ENCODE results near the gene C17orf50. TPM values are rescaled to one million over a fixed set of nuclear protein-coding genes. Genes with fewer than 3 reads are reported as not detected.

Gene C17orf50
- total RNA-seq, 4 donors from 2014 or later, result not detected

DNA sequence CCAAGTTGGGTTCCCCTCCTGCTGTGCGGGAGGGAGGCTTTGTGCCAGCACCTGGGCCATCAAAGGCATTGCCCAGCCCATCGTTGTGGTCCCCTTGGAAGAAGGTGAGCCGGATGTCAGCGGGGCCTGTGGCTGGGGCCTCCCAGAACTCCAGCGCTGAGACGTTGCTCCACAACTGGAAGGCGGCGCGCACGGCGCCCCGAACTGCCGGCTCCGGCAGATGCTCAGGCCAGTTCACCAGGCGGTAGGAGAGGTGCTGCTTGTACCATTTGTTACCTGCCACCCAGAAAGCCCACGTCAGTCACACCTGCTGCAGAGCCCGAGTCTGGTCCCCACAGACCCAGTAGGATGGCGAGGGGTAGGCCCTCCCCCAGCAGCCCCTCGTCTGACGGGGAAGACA is 12.4 kb downstream of the C17orf50 start:
- DNase-seq (ENCODE audit: low spot score) (no peak), ATAC-seq (ENCODE audit: low FRiP score) (no peak)
- TF ChIP-seq, protein P1, sequence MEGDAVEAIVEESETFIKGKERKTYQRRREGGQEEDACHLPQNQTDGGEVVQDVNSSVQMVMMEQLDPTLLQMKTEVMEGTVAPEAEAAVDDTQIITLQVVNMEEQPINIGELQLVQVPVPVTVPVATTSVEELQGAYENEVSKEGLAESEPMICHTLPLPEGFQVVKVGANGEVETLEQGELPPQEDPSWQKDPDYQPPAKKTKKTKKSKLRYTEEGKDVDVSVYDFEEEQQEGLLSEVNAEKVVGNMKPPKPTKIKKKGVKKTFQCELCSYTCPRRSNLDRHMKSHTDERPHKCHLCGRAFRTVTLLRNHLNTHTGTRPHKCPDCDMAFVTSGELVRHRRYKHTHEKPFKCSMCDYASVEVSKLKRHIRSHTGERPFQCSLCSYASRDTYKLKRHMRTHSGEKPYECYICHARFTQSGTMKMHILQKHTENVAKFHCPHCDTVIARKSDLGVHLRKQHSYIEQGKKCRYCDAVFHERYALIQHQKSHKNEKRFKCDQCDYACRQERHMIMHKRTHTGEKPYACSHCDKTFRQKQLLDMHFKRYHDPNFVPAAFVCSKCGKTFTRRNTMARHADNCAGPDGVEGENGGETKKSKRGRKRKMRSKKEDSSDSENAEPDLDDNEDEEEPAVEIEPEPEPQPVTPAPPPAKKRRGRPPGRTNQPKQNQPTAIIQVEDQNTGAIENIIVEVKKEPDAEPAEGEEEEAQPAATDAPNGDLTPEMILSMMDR (IDR thresholded peaks at IDR 0.05), result no peak

DNA sequence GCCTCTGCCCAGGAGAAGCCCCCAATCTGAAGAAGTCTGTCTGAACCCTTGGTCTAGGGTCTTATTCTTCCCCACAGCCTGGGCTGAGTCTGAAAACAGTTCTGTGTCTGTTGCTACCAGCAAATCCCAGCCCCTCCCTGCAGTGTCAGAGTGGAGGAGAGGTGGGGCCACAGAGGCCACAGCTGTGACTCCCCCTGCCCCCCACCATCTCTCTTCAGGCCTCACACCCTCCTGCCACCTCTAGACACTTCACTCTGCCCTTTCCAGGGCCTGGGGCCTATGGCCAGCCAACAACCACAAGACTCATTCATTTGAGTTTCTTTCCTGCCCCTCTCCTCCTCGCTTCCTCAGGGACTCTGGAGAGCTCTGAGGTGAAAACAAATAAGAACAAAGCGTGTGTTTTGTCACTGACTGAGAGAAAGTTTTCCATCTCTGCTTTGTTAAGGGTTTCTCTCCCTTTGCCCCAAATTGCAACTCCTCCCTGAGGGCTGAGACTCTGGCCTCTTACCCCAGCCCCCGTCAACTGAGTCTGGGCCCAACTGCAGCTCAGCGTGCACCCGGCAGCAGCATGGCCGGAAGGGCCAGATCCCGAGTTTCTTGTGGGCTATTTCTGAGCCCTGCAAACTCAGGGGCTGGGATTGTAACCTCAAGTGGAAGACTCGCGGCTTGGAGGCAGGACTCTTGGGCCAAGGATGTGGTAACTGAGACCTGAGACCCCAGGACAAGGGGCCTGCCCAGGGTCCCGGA is 13.2 kb downstream of the C17orf50 start:
- ATAC-seq (ENCODE audit: low FRiP score) (peak; percentile 17), DNase-seq (ENCODE audit: low spot score) (no peak)
- TF ChIP-seq, protein P1 (IDR thresholded peaks at IDR 0.05), result no peak

DNA sequence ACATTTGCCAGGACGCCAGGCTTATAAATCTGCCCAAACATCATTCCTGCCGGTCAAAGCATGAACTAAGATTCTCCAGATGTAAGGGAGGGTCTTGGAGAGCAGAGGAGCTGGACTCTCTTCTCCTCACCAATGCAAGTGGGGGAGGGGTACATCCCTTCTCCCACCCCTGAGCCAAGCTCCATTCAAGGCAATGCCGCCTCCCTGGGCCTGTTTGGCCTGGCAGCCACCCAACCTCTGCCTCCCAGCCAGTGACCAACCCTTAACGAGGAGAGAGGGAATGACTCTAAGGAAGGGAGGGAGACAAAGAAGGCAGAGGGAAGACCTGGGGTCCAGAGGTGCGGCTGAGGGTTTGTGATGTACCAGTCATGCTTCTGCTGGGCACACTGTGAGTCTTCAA is 13.8 kb downstream of the C17orf50 start:
- ATAC-seq (ENCODE audit: low FRiP score) (peak; percentile 51), DNase-seq (ENCODE audit: low spot score) (no peak)
- TF ChIP-seq, protein P1 (IDR thresholded peaks at IDR 0.05), result no peak

DNA sequence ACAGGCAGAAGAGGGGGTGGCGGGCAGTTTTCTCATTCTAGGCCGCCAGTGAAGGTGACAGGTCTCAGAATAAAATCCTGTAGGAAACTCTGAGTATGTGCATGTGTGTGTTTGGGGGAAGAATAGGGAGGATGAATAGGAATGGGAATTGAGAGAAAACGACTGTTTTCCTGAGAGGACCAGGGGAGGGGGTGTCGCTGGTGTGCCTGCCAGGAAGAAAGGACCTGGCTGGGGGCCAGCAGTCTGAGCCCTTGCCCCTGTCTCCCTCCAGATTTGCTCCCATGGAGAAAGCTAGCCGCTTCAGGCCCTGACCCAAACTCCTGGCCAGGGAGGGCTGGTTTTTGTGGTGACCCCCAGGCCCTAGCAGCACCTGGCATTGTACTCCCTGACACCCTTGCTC is 14.4 kb downstream of the C17orf50 start:
- ATAC-seq (ENCODE audit: low FRiP score) (no peak), DNase-seq (ENCODE audit: low spot score) (no peak)
- TF ChIP-seq, protein P1 (IDR thresholded peaks at IDR 0.05), result no peak

DNA sequence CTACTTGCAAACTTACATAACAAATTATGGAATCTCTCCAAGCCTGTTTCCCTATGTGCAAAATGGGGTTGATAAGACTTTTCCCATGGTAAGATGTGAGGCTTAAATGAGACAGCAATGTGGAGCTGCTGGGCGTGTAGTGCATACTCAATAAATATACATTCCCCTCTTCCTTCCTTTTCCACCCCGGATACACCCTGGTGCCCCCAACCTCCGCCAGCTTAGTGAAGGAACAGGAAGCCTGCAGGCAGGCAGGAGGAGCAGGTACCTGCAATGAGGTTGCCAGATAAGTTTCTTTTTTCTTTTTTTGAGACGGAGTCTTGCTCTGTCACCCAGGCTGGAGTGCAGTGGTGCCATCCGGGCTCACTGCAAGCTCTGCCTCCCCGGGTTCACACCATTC is 14.9 kb downstream of the C17orf50 start:
- TF ChIP-seq, protein P1 (IDR thresholded peaks at IDR 0.05), result no peak
- DNase-seq (ENCODE audit: low spot score) (no peak), ATAC-seq (ENCODE audit: low FRiP score) (no peak)

DNA sequence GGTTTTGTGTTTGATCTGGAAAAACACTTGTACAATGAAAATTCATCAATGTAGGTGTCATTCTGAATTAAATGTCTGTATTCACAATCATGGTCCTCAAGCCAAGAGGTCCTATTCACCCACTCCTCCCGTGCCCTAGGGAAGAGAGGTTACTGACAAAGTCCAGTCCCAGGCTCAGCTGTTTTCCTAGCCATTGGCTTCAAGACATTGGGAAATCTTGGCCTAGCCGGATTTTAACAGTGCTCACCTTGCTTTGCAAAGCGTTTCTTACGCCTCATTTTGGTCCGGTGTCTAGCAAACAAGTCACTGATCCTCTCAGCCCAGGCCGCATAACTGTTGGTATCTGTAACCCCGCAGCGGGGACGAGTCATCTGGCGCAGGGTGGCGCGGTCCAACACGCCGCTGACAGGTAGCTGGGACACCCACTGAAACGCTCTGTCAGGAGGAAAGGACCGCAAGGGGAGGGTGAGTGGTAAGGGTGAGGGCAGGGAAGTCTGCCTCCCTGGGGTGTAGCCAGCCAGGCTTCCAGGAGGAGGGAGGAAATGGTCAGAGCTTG is 18.0 kb downstream of the C17orf50 start:
- ATAC-seq (ENCODE audit: low FRiP score), result no peak
- no peak for DNase-seq (ENCODE audit: low spot score)

More for the DNA sequence above, 18.0 kb downstream of the C17orf50 start:
- TF ChIP-seq, protein P1 (IDR thresholded peaks at IDR 0.05), result no peak
